Kidney epithelial cell (primary cell): ENCODE data around the gene GET4. TPM values are rescaled to one million over a fixed set of nuclear protein-coding genes. Genes with fewer than 3 reads are reported as not detected.

Source experiments
- DNase-seq: peaks from one replicate; pipeline ENCODE4 v3.0.0-alpha.2; 2010; ENCODE audit warnings: low read depth
- H3K27me3 ChIP-seq: 2 replicates; pipeline ENCODE4 v1.6.0; 2011; ENCODE audit warnings: low read length; ENCODE audit not compliant: control insufficient read depth, insufficient read depth
- H3K36me3 ChIP-seq: 2 replicates; pipeline ENCODE4 v1.5.1; 2011; ENCODE audit warnings: low read length; ENCODE audit not compliant: control insufficient read depth, insufficient read depth
- H3K4me3 ChIP-seq: 2 replicates; pipeline ENCODE4 v1.5.1; 2011; ENCODE audit warnings: low read depth, mild to moderate bottlenecking, control low read depth, low read length
- CTCF ChIP-seq: IDR thresholded peaks from 2 replicates; pipeline ENCODE4 v1.5.1; 2011; ENCODE audit warnings: mild to moderate bottlenecking, moderate library complexity, low read length, control low read depth, inconsistent platforms; ENCODE audit not compliant: insufficient read depth, poor library complexity, severe bottlenecking
- total RNA-seq: library from RNA; depleted of rRNA; stranded (reverse); fragments of >200 nt; gene quantifications from 2 replicates; pipeline ENCODE4 v1.2.3, GENCODE V29; 2015

GET4 gene
- total RNA-seq, 1 donor from 2014 or later, result 63.1 TPM

- DNase-seq, result no peak
- TF ChIP-seq CTCF, result no peak
- Histone ChIP-seq H3K36me3 (peaks cover 6% of the 10 kb centered on the region), H3K4me3 (no peak overlapping the region), H3K27me3 (no peaks in the 10 kb centered on the region)
Observed at GRCh38 chr7:849781-850180, 26.6 kb upstream of the GET4 start.

- H3K27me3 ChIP-seq, result no peaks in the 10 kb centered on the region
- TF ChIP-seq CTCF, result no peak
- H3K4me3 ChIP-seq, result no peak overlapping the region
- no peak for DNase-seq
- H3K36me3 ChIP-seq, result peaks cover 6% of the 10 kb centered on the region
Observed at GRCh38 chr7:851204-851603, 25.1 kb upstream of the GET4 start.

- H3K27me3 ChIP-seq, result no peaks in the 10 kb centered on the region
- DNase-seq, result no peak
- TF ChIP-seq CTCF, result no peak
- H3K36me3 ChIP-seq, result peaks cover 6% of the 10 kb centered on the region
- no peak overlapping the region for H3K4me3 ChIP-seq
Observed at GRCh38 chr7:853366-854117, 22.8 kb upstream of the GET4 start.

- Histone ChIP-seq H3K27me3 (no peaks in the 10 kb centered on the region), H3K4me3 (no peak overlapping the region), H3K36me3 (peaks cover 6% of the 10 kb centered on the region)
- no peak for DNase-seq
- TF ChIP-seq CTCF, result no peak
Observed at GRCh38 chr7:854118-854775, 22.1 kb upstream of the GET4 start.

- Histone ChIP-seq H3K4me3 (no peak overlapping the region), H3K36me3 (peaks cover 3% of the 10 kb centered on the region), H3K27me3 (no peaks in the 10 kb centered on the region)
- no peak for DNase-seq
- TF ChIP-seq CTCF, result no peak
Observed at GRCh38 chr7:855686-856369, 20.5 kb upstream of the GET4 start.
